GM19463 (cell line): ENCODE results near the gene AKT1.
"Not testable (repeated sequence)": the region's sequence is repeated elsewhere in the genome, so short reads cannot be mapped to it uniquely, and the experiment has no call there.

ENCODE experiments used
- ATAC-seq: cut with Tn5 transposase; IDR thresholded peaks from one replicate; pipeline ENCODE4 v1.9.1; 2021; ENCODE audit warnings: mild to moderate bottlenecking, moderate library complexity; ENCODE audit not compliant: unreplicated experiment

Gene AKT1

DNA sequence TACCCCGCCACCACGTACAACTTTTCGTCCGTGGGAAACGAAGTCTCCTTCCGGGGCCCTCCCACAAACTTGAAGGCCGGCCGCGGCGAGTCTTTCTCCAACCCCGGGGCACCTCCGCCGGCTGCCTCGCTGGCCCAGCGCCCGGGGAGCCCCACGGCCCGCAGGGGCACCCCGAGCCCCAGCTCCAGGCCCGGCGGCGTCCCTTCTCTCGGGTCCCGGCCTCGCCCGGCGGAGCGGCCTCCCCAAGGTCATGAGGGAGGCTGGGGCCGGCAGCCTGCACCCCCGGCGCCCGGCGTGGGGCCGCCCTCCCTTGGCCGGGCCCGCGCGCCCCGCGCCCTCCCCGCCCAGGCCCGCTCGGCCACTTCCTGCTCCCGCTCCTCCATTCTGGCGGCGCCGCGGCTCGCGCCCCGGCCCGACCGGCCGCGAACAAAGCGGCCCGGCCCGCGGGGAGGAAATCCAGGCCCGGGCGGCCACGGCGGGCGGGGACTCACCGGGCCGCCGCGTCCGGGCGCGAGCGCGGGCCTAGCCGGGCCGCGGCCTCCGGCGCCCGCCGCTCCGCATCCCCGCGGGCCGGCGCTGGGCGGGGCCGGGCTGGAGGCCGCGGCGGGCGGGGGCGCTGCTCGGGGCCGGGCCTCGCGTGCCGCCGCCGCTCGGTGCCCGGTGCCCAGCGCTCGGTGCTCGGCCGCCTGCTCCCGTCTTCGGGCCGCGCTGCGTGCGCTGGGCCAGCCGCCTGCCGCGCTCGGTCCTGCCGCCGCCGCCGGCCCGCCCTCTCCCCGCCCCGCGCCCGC, at the start of gene AKT1:
TSS of gene AKT1 (minus strand) at position 756 of the 788 bp plus-strand sequence. CDS start 3,105 bp downstream, outside the sequence.
- peak; percentile 35 for ATAC-seq

DNA sequence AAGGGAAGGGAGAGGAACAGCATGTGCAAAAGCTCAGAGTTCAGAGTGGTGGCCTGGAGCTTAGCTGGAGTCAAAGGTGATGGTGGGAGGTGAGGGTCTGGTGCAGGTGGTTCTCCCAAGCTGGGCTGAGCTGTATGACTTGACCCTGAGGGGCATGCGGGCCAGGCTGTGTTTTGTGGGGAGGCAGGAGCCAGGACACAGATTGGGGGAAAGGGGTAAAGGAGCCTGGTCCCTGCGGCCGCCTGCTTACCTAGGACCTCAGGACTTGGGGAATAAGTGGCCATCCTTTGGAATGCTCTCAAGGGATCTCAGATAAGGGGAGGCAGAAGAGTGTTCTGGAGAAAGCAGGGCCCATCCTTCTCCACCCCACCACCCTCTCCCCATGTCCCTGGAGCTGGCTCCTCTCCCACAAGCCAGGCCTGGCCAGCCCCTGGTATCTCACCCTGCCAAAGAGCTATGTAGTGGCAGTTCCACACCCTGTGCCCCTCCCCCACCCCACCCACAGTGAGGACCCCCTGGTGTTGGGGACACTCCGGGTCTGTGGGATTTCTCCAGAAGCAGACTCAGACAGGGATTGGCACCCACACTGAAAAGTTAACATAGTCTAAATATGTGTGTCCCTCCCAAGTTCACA, 49.6 kb upstream of the AKT1 start:
- no peak for ATAC-seq

DNA sequence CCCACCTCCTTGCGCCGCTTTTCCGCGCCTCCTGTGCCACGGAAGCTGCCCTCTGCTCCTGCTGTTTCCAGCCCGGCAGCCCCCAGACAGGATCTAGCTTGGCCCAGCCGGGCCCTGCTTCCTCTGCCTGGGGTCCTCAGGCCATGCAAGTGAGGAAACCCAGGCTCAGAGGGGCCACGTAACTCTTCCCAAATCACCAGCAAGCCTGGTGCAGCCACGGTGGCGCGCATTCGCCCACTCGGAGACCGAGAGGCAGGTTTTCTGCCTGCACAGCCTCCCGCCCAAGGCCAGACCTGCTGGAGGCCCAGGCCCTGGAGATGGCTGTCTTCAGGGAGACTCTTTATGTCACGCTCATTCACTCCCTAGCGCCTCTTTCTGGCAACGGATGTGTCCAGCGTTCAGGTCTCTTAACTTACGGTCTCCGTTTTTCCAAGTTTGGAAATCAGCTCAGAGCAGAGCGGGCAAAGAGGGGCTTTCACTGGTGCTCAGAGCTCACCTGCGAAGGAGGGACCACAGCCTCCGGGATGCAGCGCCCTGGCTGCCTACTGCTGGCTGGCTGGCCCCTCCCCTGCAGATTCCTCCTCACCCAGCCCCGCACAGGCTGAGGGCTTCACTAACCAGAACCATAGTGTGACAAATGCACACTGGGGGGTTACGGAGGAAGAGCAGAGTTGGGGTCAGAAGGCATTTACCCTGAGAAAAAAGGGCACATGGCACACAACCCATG, 48.9 kb upstream of the AKT1 start:
- ATAC-seq = no peak

DNA sequence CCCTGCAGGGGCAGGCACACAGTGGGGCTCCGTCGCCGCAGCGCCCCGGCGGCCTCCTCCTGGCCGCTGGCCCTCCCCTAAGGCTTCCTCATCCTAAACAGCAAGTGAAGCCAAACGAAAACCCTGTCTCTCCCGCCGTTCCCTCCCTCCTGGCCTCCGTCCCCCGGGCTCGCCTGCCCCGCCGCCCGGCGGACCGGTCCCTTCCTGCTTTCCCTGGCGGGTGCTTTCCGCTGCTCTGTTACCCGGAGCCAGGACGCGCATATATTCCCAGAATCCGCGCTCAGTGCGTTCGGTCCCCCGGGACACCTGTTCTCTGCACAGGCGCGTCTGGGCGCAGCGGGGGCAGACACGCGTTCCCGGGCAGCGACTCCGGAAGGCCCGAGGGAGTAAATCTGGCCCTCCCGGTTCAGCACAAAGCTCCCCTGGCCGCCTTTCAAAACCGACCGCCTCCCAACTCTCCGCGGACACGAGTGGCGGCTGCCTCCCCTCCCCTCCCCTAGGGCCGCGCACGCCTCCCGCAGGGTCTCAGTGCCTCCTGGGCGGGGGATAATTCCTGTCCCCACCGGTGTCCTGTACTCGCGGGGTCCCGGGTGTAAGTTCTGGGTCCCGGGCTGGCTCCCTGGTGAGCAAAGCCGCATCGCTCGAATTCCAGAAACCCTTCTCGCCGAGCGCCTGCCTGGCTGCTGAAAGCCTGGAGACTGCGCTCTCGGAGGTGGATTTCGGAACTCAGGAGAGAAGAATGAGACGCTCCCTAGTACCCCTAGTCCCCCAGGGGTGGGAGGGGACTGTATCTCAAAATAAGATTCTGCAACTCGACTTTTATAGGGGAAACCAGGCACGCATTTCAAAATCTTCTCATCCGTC, 48.1 kb upstream of the AKT1 start:
- no peak for ATAC-seq

DNA sequence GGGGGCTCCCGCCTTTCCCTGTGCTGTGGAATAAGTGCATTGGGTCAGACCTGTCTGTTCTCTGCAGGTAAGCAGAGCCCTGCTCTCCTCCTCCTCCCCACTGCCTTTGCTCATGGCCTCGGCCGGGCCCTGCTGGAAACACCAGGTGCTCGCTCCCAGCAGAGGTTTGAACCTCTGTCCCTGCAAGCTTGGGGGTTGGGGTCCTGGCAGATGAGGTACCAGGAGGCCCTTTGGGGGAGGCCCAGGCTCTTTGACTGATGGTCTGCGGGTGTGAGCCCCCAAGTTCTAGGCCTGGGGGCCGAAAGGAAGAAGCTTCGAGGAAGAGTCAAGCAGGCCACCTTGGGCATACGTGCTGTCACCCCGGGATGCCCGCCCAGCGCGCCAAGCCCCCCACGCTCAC, 47.5 kb upstream of the AKT1 start:
- ATAC-seq = no peak

DNA sequence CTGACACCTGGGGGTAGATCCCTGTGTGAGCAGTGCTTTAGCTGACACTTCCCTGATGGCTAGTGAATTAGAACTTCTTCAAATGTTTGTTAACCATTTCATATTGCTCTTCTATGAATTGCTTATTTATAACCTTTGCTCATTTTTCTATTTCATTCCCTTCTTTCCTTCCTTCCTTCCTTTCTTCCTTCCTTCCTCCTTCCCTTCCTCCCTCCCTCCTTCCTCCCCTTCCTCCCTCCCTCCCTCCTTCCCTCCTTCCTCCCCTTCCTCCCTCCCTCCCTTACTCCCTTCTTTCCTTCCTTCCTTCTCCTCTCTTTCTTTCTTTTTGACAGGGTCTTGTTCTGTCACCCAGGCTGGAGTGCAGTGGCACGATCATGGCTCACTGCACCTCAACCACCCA, 46.2 kb upstream of the AKT1 start:
- ATAC-seq = no peak

DNA sequence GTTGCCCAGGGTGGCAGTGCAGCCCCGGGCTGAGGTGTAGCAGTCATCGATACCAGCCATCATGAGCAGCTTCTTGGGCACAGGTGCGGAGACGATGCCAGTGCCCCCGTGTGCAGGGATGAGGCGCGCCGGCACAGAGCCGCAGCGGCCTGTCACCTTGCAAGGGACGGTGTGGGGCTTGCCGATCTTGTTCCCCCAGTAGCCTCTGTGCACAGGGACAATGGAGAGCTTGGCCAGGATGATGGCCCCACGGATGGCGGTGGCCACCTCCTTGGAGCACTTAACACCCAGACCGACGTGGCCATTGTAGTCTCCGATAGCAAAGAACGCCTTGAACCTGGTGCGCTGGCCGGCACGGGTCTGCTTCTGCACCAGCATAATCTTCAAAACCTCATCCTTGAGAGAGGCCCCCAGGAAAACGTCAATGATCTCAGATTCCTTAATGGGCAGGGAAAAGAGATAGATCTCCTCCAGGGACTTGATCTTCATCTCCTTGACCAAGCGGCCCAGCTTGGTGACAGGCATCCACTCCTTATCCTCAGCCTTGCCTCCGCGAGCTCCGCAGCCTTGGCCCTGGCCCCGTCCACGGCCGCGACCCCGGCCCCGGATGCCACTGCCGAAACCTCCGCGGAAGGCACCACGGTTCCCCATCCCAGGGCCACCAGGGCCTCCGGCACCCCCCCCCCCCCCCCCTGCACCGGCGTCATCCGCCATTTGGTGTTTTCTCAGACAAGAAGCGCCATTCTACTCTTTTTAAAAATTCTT, 40.8 kb upstream of the AKT1 start:
- ATAC-seq = not testable (repeated sequence)

DNA sequence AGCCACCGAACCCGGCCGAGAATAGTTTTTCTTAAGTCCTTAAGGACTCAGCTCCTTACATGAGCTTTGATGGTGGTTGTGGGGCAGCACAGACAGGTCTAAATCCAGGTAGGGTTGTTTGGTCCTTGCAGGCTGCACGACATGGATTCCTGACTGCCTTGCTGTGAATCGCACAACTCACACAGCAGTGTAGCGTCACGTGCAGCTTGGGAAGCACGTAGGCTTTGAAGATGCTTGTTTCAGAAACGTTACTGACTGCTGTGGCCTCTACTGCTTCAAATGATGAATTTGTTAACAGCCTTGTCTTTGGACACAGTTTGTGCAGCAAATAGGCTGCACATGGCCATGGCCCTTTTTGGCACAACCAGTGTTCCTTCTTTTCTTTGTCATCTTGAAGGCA, 35.2 kb upstream of the AKT1 start:
- ATAC-seq = no peak

DNA sequence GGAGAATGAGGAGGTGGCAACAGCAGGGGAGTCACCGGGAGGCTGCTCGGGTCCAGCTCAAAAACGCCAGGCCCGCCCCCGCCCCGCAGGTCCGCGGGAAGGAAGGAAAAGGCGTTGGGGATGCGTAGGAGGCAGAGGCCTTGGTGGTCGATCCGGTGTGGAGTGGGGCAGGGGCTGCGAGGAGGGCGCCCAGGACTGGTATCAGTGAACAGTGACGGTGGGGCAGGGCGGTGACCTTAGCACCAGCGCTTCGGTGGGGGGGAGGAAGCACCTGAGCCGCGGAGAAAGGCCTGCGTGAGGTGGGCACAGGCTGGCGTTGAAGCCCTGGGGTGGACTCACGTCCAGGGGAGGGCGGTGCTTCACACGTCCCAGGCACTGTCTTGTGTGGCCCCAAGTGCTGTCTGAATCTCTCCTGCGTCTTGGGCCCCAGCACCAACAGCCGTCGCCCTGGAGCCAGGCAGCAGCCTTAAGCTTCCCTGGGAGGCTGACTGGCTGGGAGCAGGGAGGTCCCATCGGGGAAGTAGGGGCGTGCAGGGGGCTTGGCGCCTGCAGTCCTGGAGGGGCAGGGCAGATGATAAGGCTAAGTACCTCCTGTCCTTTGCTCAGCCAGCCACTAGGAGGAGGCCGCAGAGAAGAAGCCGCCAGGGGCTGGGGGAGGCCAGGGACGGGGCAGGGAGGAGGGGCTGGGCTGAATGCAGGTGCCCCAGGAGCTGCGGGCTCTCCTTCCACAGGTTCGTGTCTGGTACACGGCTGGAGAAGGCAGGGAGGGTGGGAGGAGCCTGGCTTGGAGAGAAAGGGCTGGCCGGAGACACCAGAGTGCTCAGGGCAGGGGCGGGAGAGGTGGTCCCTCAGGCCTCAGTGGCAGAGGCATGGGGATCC, 31.9 kb upstream of the AKT1 start:
- no peak for ATAC-seq

DNA sequence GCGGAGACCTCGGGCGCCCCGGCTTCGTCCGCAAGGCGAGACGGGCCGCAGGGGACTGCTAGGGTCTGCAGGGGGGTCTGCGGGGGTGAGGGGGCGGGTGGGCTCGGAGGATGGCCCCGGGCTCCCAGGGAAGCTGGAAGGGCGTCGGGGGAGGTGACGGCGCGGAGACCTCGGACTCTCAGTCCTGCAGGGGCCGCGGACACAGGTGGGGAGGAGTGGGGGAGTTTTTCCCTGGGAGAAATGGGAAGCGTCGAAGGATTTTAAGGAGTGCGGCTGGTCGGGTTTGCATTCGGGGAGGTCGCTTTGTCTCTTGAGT, 31.3 kb upstream of the AKT1 start:
- no peak for ATAC-seq

DNA sequence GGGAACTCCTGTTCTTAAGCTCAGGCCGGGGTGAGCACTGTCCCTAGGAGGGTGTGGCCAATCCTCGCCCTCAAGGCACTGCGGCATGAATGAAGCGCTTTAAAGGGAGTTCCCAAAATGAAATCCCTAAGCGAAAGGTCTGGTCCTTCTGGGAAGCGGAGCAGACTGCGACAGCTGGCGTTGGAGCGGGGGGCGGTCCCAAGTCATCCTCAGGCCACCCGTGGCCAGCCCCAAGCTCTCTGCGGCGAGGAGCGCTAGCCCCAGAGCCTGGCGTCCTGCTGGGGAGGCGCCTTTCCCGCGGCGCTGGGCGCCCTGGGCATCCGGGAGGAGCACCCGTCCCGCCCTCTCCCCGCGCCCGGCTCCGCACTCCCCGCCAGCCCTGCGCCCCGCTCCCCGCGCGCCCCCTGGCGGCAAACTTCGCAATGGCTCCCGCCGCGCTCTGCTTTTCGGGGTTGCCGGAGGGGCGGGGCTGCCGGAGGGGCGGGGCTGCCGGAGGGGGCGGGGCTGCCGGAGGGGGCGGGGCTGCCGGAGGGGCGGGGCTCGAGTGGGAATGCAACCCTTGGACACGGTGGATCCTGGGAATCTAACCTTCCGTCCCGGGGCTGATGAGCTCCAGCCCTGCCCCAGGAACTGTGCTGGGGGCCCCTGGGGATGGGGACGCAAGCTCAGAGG, 30.8 kb upstream of the AKT1 start:
- ATAC-seq = peak; percentile 74

DNA sequence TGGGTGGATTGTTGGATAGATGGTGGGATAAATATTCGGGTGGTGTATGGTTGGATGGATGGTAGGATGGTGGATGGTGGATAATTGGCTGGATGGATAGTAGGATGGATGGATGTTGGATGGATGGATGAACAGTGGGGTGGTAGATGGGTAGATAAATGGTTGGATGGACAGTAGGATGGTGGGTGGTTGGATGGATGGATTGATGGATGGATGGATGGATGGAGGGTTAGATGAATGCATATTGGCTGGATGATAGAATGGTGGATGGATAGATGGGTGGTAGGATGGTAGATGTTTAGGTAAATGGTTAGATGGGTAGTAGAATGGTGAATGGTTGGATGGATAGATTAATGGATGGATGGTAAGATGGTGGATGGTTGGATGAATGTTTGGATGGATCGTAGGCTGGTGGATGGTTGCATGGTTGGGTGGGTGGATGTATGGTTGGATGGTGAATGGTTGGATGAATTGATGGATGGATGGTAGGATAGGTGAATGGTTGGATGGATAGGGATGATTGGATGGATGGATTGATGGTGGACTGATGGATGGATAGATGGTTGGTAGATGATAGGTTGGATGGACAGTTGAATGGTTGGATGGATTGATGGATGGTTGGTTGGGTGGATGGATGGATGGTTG, 28.9 kb upstream of the AKT1 start:
- ATAC-seq = no peak

DNA sequence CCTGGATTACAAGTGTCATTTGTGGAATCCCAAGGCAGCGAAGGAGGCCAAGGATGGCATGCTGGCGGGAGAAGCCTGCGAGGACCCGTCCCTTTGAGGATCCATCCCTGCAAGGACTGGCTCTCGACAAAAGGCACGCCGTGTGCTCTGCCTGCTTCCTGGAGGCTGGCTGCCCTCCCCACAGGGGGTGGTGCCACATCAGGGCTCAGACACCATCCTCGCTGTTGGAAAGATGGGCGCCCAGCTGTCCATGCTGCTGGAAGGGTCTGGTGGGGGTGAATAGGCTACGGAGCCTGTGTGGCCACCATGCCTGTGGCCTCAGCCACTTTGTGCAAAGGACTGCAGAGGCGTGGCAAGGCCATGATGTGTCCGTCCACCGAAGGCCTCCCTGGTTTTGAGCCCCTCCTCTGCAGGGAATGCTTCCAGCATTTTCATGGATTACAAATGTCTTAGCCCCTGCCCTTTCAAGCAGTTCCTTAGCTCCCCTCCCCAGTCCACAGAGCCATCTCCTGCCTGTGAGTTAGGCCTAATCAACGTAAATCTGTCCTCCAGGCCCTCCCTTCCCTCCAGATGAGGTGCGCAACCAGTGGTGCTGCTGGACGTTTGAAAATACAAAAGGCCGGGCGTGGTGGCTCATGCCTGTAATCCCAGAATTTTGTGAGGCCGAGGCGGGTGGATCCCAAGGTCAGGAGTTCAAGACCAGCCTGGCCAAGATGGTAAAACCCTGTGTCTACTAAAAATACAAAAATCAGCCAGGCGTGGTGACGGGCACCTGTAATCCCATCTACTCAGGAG, 27.5 kb upstream of the AKT1 start:
- ATAC-seq = no peak

DNA sequence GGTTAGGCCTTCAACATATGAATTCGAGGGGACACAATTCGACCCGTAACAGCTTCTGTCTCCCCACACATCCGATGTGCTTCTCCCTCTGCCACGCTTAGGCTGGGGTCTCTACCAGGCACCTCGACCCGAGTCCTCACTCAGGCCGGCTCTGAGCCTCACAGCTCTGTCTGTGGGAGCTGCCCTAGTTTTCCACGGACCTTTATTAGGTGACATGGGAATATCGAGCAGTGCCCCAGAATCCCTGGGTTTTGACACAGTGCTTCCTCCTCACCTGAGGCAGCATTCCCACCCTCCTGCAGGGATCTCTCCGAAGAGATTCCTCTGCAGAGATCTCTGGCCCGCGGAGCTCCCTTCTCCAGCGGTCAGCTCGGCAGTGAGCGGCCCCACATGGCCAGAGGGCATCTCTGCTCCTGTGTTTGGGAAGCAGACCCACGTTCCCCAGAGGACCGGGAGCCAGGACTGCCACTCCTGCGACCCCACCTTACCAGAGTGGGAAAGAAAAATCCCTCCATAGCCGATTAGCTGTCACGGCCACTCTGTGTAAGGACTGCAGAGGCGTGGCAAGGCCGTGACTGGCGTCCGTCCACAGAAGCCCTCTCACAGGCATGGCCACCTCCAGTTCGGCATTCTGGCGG, 26.5 kb upstream of the AKT1 start:
- ATAC-seq = no peak

DNA sequence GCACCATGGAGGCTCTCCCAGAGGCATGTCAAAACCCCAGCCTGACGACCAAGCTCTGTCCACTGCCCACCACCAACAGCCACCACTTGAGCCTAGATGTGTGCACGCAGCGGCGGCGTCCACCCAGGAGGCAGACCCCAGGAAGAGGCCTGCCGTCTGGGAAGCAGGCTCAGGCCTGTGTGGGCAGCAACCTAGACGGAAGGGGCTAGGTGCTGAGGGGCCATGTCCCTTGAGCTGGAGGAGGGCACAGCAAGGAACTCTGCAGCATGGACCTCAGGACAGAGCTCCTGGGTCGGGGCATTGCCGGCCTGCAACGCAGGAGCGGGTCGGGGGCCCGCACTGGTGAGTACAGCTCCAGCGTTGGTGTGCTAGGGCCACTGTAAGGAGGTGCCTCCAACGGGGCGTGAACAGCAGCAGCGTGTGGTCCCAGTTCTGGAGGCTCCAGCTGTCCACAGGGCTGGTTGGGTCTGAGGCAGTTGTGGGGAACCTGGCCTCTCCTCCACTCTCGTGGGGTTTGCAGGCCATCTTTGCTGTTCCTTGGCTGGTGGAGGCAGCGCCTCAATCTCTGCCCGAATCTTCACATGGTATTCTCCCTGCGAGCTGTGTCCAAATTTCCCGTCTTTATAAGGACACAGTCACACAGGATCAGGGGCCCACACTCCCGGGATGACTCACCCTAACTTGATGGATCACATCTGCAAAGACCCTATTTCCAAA, 25.8 kb upstream of the AKT1 start:
- no peak for ATAC-seq

DNA sequence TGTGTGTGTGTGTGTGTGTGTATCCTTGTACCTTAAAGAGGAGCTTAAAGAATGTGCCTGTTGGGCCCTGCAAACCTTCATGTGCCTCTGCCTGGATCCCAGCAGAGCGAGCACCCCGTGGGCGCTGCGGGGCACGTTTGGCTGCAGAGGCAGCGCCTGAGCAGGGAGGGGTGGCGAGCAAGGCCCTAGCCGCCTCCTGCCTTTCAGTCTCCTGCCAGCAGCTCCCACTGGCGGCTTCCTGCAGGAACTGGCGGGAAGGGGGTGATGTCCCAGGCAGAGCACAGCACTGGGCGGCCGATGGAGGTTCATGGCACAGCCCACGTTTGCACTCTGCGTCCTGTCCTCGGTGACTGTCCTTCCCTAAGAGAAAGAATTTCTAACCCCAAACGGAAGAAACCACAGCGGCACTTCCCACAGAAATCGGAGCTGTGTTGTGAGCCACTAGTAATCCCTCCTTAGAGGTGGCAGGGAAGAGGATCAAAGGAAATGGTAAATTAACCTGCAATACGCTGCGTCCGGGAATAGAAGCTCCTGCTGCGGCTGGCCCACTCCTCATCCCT, 25.2 kb upstream of the AKT1 start:
- no peak for ATAC-seq
